Measurements from ENCODE around the gene MTA1. TPM values are rescaled to one million over a fixed set of nuclear protein-coding genes. Genes with fewer than 3 reads are reported as not detected.

Gene MTA1
- total RNA-seq, 2 experiments from 2014 or later = 103 to 217 TPM

GRCh38 chr14:105479431-105480158 is 60.0 kb downstream of the MTA1 start:
- no peaks in the 10 kb centered on the region for H3K9me2 ChIP-seq (ENCODE audit: insufficient read depth, low read length)
- no peak for DNase-seq (ENCODE audit: low spot score)
- H3K4me3 ChIP-seq (ENCODE audit: low read depth, low read length, poor library complexity, severe bottlenecking) = no peak overlapping the region
- POLR2A ChIA-PET = no interaction called here
- H4K20me1 ChIP-seq (ENCODE audit: insufficient read depth, low read length) = no peaks in the 10 kb centered on the region
- H3K9me3 ChIP-seq (ENCODE audit: low read length) = no peaks in the 10 kb centered on the region
- no peaks in the 10 kb centered on the region for H3K36me3 ChIP-seq (ENCODE audit: insufficient read depth, low read length)
- H2AFZ ChIP-seq (ENCODE audit: low read length) = no peak overlapping the region
- CTCF ChIA-PET (ENCODE audit: unreplicated experiment) = no interaction called here
- H3K4me2 ChIP-seq (ENCODE audit: low read length) = no peak overlapping the region
- peaks cover 15% of the 10 kb centered on the region for H3K4me1 ChIP-seq (ENCODE audit: insufficient read depth, low read length, poor library complexity, severe bottlenecking)
- no TSS peak for BruUV-seq (replicated peaks)
- no peaks in the 10 kb centered on the region for H3K79me2 ChIP-seq (ENCODE audit: insufficient read depth, low read depth, low read length)
- intact Hi-C loops (cut with micrococcal nuclease; ENCODE audit: unreplicated experiment) = loop anchor here (2.0 kb wide), 1 partner anchor 109 kb away; no protein-coding TSS in a partner anchor
- TF ChIP-seq CTCF (conservative IDR thresholded peaks at IDR 0.05; ENCODE audit: low read length) (no peak), EZH2phosphoT487 (IDR thresholded peaks at IDR 0.05; ENCODE audit: borderline replicate concordance, low read depth, low read length) (no peak)
- H3K27ac ChIP-seq (ENCODE audit: low read depth, low read length, poor library complexity, severe bottlenecking) = no peak overlapping the region

GRCh38 chr14:105480199-105480746 is 60.6 kb downstream of the MTA1 start:
- TF ChIP-seq EZH2phosphoT487 (IDR thresholded peaks at IDR 0.05; ENCODE audit: borderline replicate concordance, low read depth, low read length) = no peak
- TF ChIP-seq CTCF (conservative IDR thresholded peaks at IDR 0.05; ENCODE audit: low read length) = no peak
- H3K27ac ChIP-seq (ENCODE audit: low read depth, low read length, poor library complexity, severe bottlenecking) = no peak overlapping the region
- no peak overlapping the region for H3K4me3 ChIP-seq (ENCODE audit: low read depth, low read length, poor library complexity, severe bottlenecking)

More at GRCh38 chr14:105480199-105480746, 60.6 kb downstream of the MTA1 start:
- Histone ChIP-seq H2AFZ (ENCODE audit: low read length) (no peak overlapping the region), H3K4me2 (ENCODE audit: low read length) (0 out of 2 replicates have a peak overlapping the region, but pooled peaks have one; percentile 70), H3K79me2 (ENCODE audit: insufficient read depth, low read depth, low read length) (no peaks in the 10 kb centered on the region), H3K36me3 (ENCODE audit: insufficient read depth, low read length) (no peaks in the 10 kb centered on the region), H3K4me1 (ENCODE audit: insufficient read depth, low read length, poor library complexity, severe bottlenecking) (peaks cover 15% of the 10 kb centered on the region), H3K9me2 (ENCODE audit: insufficient read depth, low read length) (no peaks in the 10 kb centered on the region), H4K20me1 (ENCODE audit: insufficient read depth, low read length) (no peaks in the 10 kb centered on the region), H3K9me3 (ENCODE audit: low read length) (no peaks in the 10 kb centered on the region)
- intact Hi-C loops (cut with micrococcal nuclease; ENCODE audit: unreplicated experiment) = loop anchor here (2.0 kb wide), 1 partner anchor 109 kb away; no protein-coding TSS in a partner anchor
- BruUV-seq (replicated peaks) = no TSS peak
- ChIA-PET CTCF (ENCODE audit: unreplicated experiment) (interaction anchor here (0.5 to 1.4 kb wide), 4 partner anchors 10 to 301 kb away, joined by 3 to 6 read pairs (median 4); partner anchors contain the start of gene TEDC1), POLR2A (interaction anchor here (0.5 kb wide), 1 partner anchor 52 kb away, joined by 3 read pairs; no protein-coding TSS in a partner anchor)
- DNase-seq (ENCODE audit: low spot score) = no peak

All from OCI-LY7 (cell line).